ENCODE results near the gene SYCP3.
A peak's percentile ranks its signal among the peaks of the same experiment; 100 is the strongest.

The SYCP3 gene

GRCh38 chr12:101775816-101776215 is 36.6 kb upstream of the SYCP3 start:
- H3K36me3 Mint-ChIP-seq (ENCODE audit: low read depth), result peaks cover 7% of the 10 kb centered on the region
- H3K27ac Mint-ChIP-seq, result no peak overlapping the region
- no peak for TF ChIP-seq CTCF (IDR thresholded peaks at IDR 0.05; ENCODE audit: unreplicated experiment in 3 of 3)
- H3K9me3 Mint-ChIP-seq, result no peaks in the 10 kb centered on the region
- H3K4me3 Mint-ChIP-seq, result no peak overlapping the region
- H3K27me3 Mint-ChIP-seq (ENCODE audit: low read depth), result no peaks in the 10 kb centered on the region
- H3K4me1 Mint-ChIP-seq, result no peaks in the 10 kb centered on the region

- Mint-ChIP-seq H3K9me3 (no peaks in the 10 kb centered on the region), H3K36me3 (ENCODE audit: low read depth) (peaks cover 5% of the 10 kb centered on the region), H3K4me3 (no peak overlapping the region), H3K27ac (no peak overlapping the region), H3K27me3 (ENCODE audit: low read depth) (no peaks in the 10 kb centered on the region), H3K4me1 (no peaks in the 10 kb centered on the region)
- TF ChIP-seq CTCF (IDR thresholded peaks at IDR 0.05; ENCODE audit: unreplicated experiment in 3 of 3), result peak; percentile 86 to 95 (median 94)
Observed at GRCh38 chr12:101773650-101774162, 34.4 kb upstream of the SYCP3 start.

GRCh38 chr12:101772012-101772775 is 32.9 kb upstream of the SYCP3 start:
- Mint-ChIP-seq H3K27me3 (ENCODE audit: low read depth) (no peaks in the 10 kb centered on the region), H3K27ac (no peak overlapping the region), H3K4me3 (no peak overlapping the region), H3K9me3 (no peaks in the 10 kb centered on the region), H3K36me3 (ENCODE audit: low read depth) (peaks cover 5% of the 10 kb centered on the region), H3K4me1 (no peaks in the 10 kb centered on the region)
- no peak for TF ChIP-seq CTCF (IDR thresholded peaks at IDR 0.05; ENCODE audit: unreplicated experiment in 3 of 3)

GRCh38 chr12:101769865-101770264 is 30.6 kb upstream of the SYCP3 start:
- peaks cover 17% of the 10 kb centered on the region for H3K36me3 Mint-ChIP-seq (ENCODE audit: low read depth)
- H3K27me3 Mint-ChIP-seq (ENCODE audit: low read depth), result no peaks in the 10 kb centered on the region
- H3K9me3 Mint-ChIP-seq, result no peaks in the 10 kb centered on the region
- no peak overlapping the region for H3K4me3 Mint-ChIP-seq
- no peaks in the 10 kb centered on the region for H3K4me1 Mint-ChIP-seq
- no peak overlapping the region for H3K27ac Mint-ChIP-seq
- no peak for TF ChIP-seq CTCF (IDR thresholded peaks at IDR 0.05; ENCODE audit: unreplicated experiment in 3 of 3)

- Mint-ChIP-seq H3K9me3 (no peaks in the 10 kb centered on the region), H3K4me3 (no peak overlapping the region), H3K27ac (no peak overlapping the region), H3K36me3 (ENCODE audit: low read depth) (peaks cover 17% of the 10 kb centered on the region), H3K27me3 (ENCODE audit: low read depth) (no peaks in the 10 kb centered on the region), H3K4me1 (peaks cover 7% of the 10 kb centered on the region)
- TF ChIP-seq CTCF (IDR thresholded peaks at IDR 0.05; ENCODE audit: unreplicated experiment in 3 of 3), result no peak
Observed at GRCh38 chr12:101768781-101769180, 29.5 kb upstream of the SYCP3 start.

DNA sequence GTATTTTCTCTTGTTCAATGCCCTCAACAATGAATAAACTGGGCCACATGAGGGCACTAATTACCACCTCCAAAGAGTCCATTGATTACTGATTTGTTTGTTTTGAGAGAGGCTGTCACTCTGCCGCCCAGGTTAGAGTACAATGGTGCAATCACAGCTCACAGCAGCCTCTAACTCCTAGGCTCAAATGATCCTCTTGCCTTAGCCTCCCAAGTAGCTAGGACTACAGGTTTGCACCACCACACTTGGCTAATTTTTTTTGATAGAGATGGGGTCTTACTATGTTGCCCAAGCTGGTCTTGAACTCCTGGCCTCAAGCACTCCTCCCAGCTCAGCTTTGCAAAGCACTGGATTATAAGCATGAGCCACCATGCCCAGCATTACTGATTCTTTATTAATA is 28.3 kb upstream of the SYCP3 start:
- Mint-ChIP-seq H3K4me3 (no peak overlapping the region), H3K4me1 (peaks cover 11% of the 10 kb centered on the region), H3K27ac (no peak overlapping the region), H3K9me3 (no peaks in the 10 kb centered on the region), H3K36me3 (ENCODE audit: low read depth) (peaks cover 17% of the 10 kb centered on the region), H3K27me3 (ENCODE audit: low read depth) (no peaks in the 10 kb centered on the region)
- TF ChIP-seq CTCF (IDR thresholded peaks at IDR 0.05; ENCODE audit: unreplicated experiment in 3 of 3), result no peak
